ENCODE measurements around the gene LRRC3C.
A peak's percentile ranks its signal among the peaks of the same experiment; 100 is the strongest.

LRRC3C gene

DNA sequence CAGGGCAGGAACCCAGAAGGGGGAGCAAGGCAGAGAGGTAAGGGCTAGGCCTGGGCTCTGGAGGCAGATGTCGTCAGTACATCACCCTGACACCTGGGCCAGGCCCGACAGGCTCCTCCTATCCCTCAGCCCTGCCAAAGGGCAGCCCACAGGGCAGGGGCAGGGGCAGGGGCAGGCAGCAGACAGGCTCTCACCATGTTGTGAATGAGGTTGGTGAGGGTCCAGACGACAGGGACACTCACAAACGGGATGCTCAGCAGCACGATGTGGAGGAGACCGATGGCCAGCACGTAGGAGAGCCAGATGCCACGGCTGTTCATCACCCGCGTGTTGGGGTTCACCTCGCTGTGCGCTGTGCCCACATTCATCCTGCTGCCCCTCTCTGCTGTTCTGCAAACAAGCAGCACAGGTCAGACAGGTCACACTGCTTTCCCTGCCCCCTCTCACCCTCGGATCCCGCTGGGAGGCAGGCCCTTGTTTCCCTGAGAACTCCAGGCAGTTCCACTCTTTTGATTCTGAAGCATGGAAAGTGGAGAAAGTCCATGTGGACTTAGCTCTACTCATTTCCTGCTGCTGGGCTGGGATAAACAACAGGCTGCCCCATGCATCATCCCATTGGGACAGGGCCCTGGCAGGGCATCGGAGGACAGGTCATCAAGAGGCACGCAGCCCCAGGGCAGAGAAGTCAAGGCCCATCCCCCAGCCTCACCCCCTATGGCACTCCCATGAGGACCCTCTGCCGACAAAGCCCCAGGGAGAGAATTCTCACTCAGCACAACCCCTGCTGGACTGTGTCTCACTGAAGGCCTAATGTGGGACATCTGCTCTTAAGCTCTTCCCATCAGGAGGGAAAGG, 3.5 kb upstream of the LRRC3C start:
- no peak for DNase-seq (ENCODE audit: low read depth in 4 of 4, low spot score in 1 of 4)

DNA sequence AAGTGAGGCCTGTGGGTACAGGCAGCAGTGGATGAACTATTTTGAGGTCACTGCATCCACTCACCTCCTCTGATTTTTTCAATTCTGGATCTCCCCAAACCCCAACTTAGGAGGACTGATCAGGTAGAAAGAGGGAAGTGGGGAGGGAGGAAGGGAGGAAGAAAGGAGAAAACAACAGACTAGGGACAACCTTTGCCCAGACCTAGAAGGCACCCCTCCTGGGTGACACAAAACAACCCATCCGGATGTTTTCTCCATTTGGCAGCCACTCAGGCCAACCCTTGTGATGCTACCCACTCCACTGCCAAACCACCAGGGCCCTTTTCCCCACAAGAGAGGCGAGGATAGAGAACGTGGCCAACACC, 2.9 kb upstream of the LRRC3C start:
- no peak for DNase-seq (ENCODE audit: low read depth in 4 of 4, low spot score in 1 of 4)

DNA sequence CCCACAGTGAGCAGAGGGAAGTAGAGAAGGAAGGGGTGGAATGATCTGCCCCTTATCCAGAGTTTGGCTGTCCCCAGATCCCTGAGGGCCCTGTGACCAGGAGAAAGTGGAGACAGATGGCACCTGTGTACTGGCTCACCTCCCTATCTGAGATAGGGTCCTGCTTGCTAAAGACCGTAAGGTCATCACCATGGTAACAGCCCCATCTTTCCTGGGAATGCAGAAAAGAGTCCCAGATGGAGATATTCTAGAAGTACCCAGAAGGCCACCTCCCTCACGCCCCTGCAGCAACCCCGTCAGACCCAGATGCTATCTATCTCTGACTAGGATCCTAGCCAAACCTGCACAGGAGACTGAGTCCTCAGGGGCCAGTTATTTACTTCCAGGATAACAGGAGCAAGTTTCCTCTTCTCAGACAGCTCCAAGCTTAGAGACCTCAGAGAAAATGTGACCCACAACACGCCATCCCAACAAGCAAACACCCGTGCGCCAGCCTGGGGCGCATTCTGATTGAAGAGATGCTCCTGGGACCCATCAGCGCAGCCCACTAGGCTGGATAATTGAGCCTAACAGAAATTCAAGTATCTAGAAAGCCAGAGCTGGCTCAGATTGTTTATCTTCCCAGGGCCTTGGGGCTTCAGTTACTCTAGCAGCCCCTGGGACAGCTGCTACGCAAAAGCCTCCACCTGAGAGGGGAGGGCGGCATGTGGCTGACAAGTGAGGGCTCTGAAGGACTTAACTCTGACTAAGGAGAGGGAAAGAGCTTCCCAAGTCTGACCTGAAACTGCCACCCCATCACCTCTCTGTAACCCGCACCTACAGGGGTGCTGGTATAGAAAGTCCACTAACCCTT, 2.0 kb upstream of the LRRC3C start:
- no peak for DNase-seq (ENCODE audit: low read depth in 4 of 4, low spot score in 1 of 4)

DNA sequence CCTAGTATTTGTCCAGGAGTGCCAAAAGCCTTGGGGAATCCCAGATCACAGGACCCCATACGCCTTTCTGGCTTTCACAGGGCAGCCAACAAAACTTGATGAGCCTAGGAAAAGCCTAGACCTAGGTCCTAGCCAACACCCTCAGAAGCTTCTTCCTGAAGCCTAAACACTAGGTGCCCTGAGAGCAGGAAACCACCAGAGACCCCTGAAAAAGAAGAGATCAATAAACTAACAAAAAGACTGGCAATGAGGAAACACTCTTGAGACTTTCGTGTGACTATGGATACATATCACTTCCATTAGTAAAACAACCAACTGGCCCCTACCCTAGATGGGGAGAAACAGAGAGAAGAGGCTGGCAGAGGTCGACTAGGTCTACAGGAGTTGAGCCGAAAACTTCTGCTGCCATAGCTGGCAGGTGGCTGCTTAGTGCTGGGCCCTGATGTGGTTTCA, 1.4 kb upstream of the LRRC3C start:
- DNase-seq (ENCODE audit: low read depth in 4 of 4, low spot score in 1 of 4), result no peak

DNA sequence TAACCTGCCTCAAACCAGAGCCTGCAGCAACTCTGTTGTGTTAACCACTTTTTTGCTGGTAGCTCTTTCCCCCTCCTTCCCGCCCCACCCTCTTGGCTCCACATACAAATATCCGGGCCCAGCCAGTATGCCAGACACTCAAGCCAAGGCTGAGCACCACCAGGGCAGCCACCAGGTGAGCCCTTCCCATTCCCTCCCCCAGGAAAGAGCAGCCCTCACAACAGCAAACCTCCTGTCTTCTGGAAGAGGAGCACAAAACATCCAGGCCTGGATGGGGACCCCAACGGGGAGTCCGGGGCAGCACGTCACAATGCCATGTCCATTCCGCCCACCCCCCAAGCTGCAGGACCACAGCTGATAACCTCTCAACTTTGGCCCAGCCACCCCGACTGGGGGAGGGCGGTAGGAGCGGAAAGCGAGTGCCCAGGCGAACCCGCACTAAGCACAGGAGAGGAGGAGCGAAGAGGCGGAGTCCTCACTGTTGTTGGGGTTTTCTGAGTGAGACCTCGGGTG, 888 bp upstream of the LRRC3C start:
- DNase-seq (ENCODE audit: low read depth in 4 of 4, low spot score in 1 of 4), result peak in 2 of 4 experiments; percentile 32 to 33

DNA sequence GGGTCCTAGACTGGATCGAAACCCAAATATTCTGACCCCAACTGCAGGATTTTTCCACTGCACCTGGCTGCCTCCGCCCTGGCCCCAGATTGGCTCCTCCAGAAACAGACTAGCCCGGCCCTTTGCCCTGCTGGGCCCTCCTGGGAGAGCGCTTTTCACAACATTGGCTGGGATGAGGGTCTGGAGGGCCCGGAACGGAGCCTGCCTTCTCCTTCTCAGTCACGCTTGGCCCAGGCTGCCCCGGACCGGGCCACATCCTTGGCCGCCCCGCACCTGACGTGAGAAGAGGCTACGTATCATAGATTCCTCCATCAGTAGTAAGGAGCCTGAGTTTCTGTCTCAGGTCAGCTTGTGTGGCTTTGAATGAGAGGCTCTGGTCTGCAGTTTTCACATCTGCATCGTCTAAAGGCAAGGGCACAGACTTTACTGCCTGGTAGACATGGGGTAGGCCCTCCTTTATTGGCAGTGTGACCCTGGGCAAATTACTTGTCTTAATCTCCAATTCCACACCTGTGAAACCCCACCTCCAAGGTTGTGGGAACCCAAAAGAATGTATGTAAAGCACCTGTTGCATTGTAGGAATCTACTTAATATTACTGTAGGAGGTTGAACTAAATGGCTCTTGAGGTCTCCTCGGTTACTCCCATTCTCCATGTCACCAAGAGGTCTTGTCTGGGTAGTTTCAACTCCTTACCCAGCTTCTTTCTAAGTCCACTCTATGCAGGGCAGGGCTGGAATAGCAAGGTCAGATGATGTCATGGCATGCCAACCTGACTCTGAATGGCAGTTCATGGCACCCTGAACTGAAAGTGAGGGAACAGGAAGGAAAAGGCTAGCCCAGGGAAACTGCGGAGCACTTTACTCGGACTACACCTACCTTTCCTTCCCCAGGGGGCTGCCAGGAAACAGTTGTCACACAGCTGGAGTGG, 661 bp downstream of the LRRC3C start:
- DNase-seq (ENCODE audit: low read depth in 4 of 4, low spot score in 1 of 4), result no peak

DNA sequence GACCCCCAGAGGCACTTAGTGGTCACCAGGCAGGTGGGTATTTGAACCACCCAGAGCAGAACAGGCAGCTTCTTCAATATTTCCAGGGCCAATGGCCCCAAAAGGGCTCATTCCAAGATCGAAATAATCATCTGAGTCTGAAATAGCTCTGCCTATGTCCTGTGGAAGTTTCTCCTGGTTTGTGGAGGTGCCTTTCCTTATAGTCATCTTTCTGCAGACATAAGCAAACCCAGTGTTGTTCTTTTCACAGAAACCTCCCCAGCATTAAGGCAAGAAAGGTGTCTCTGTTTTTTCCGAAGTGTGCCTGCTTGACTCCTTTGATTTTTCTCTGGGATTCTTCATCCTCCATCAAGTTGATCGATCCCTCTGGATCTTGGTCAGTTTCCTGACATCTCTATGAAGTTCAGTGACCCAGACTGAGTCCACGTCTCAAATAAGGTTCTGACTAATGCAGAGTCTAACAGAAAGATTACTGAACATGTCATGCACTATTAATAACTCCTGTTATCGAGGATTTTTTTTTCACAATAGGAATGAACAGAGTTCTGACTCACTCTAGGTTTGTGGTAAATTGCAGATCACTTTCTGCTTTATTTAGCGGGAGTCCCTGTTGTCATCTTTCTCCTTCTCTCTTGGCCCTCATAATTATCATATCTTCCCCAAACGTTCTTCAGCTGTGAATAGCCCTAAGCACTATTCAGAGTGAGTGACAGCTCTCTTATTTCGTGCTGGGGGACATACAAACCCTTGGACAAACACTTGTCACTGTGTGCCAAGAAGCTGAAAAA, 1.5 kb downstream of the LRRC3C start:
- no peak for DNase-seq (ENCODE audit: low read depth in 4 of 4, low spot score in 1 of 4)

DNA sequence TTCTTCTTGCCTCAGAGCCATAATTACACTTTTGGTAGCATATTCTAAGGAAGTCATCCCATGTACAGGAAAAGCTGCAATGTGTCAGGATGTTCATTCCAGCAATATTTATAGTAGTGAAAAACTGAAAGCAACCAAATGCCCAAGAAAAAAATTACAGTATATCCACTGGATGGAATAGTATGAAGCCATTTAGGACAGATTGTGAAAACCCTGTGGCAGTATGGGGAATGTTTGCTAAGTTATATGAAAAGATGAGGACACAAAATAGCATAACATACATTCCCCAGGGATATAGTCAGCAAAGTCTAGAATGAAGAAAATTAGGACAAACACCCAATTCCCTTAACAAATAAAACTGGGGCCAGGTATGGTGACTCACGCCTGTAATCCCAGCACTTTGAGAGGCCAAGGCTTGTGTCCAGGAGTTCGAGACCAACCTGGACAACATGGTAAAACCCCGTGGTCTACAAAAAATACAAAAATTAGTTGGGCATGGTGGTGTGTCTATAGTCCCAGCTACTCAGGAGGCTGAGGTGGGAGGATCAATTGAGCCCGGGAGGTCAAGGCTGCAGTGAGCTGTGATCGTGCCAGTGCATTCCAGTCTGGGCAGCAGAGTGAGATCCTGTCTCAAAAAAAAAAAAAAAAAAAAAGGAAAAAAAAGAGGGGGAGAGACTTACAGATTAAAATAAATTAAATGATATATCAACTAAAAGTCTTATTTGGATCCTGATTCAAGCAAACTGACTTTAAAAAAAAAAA, 2.3 kb downstream of the LRRC3C start:
- no peak for DNase-seq (ENCODE audit: low read depth in 4 of 4, low spot score in 1 of 4)

DNA sequence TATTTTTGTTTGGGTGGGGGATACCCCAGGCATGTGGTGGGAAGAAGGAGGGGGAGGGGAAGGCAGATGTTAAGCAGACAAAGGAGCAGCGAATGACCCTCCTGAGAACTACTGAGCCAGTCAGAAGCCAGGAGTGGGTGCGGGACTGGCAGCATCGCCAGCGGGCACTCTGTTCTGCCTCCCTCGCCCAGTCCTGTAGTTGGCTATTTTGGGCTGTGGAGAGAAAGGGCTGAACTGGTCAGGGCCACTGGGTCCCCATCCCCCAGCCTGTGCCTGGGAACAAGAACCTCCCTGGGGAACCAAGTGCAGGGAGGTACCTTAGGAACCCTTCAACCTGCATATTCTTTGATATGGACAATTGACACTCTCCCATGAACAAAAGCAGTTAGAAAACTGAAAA, 6.4 kb downstream of the LRRC3C start:
- DNase-seq (ENCODE audit: low read depth in 4 of 4, low spot score in 1 of 4), result no peak

DNA sequence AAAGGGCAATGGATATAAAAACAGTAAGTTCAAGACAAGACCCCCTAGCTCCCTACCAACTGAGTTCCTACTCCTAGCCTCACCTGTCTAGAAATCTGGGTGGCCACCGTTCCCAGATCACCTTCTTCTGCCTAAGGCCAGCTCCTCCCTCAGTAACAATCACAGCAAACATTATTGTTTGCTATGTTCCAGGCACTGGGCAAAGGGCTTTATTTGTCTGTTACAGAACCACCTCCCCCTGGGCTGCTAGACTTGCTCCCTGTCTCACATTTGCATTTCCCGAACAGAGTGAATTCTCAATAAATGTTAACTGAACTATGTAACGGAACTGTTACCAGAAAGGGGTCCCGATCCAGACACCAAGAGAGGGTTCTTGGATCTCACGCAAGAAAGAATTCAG, 6.8 kb downstream of the LRRC3C start:
- no peak for DNase-seq (ENCODE audit: low read depth in 4 of 4, low spot score in 1 of 4)

DNA sequence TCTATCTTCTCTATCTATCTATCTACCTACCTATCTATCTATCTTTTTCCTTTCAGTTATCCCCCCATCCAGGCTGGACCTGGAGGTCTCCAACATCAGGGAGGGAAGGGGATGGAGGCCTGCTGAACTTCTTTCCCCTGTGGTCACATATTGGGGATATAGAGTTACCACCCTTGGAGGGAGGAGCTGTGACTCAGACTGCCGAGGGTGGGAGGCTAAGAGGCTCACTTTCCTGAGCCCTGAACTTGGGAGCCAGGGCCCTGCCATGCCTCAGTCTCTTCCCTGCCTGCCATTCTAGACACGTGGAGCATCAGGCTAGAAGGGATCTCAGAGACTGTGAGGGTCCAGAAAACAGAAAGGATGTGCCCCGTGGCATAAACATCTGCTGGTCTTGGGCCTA, 8.4 kb downstream of the LRRC3C start:
- no peak for DNase-seq (ENCODE audit: low read depth in 4 of 4, low spot score in 1 of 4)

DNA sequence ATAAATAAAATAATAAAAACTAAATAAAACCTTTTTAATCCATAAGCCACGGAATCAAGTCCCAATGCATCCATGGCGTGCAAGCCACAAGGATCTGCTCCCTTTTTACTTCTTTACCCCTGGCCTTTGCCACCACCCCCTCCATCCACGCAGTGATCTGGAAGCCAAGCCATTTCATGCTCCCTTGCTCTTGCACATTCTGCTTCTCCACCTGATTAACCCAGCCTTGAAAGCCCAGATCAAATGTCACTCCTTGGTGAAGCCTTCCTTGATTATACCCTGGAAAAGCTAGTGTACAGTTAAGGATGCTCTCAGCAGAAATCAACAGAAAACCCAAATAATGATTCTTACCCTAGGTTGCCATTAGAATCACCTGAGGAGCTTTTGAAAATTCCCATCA, 9.9 kb downstream of the LRRC3C start:
- DNase-seq (ENCODE audit: low read depth in 4 of 4, low spot score in 1 of 4), result no peak

DNA sequence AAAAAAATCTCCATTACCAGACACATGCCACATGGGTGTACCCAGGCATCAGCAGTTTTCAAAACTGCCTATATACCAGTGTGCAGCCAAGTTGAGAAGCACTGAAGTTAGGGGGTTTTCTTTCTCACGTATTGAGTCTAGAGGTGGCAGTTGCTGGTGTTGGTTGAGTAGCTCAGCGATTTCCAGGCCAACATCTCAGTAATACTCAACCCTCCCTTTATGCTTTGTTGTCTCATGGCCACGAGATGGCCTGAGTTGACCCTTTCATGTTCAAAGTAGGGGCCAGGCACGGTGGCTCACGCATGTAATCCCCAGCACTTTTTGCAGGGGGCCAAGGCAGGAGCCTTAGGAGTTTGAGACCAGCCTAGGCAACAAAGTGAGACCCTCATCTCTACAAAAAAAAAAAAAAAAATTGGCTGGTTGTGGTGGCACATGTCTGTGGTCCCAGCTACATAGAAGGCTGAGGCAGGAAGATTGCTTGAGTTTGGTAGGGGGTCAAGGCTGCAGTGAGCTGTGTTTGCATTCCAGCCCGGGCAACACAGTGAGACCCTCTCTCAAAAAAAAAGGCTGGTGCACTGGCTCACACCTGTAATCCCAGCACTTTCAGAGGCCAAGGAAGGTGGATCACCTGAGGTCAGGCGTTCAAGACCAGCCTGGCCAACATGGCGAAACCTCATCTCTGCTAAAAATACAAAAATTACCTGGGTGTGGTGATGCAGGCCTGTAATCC, 10.8 kb downstream of the LRRC3C start:
- DNase-seq (ENCODE audit: low read depth in 4 of 4, low spot score in 1 of 4), result no peak

DNA sequence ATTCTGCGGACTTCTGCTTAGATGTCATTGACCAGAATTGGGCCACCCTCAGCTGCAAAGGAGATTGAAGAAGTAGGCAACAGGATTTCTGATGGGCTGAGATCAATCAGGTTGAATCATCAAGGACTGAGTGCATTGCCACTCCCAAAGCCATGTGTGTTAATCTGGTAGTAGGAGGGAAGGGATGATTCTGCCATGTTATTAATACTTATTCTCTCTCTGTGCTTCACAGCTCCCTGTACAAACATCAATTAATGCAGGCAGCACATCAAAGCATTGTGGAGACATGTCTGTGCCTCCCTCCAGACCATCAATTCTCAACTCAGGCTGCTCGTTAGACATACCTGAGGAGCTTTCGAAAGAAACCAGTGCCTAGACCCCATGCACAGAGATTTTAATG, 11.6 kb downstream of the LRRC3C start:
- DNase-seq (ENCODE audit: low read depth in 4 of 4, low spot score in 1 of 4), result no peak

DNA sequence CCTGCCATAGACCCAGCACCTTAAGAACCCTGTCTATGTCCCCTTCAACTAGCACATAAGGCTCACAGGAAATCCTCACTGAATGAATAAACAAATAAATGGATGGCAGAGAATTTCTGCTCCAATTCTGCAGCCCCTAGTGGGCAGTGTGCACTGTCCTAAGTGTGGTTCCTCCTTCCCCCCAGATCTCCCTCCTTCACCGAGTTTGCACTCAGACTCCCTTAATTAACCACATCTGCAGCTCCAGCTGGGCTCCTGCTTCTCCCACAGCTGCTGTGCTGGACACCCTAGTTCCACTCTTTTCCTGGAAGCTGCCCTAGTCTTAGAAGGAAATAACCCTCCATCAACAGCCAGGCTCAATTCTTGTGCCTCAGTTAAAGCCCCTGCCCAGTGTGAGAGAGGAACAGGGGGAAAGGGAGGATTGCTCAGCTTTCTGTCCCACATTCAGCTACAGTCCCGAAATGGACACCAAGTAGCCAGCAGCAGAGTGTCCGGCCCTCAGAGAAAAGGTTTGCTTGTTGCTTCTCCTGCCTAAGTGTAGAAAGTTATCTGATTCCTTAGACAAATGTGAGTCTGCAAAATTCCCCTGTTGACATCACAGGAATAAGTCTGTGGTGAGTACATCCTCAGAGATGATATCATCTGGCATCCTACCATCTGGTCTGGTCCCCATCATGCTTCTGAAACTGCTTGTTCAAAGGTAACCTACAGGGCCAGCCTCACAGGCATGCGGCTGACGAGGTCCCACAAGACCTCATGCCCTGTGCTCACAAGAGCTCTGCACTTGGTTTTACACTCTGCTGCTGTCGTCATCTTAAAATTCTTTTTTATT, 12.3 kb downstream of the LRRC3C start:
- DNase-seq (ENCODE audit: low read depth in 4 of 4, low spot score in 1 of 4), result peak in 1 of 4 experiments; percentile 36

DNA sequence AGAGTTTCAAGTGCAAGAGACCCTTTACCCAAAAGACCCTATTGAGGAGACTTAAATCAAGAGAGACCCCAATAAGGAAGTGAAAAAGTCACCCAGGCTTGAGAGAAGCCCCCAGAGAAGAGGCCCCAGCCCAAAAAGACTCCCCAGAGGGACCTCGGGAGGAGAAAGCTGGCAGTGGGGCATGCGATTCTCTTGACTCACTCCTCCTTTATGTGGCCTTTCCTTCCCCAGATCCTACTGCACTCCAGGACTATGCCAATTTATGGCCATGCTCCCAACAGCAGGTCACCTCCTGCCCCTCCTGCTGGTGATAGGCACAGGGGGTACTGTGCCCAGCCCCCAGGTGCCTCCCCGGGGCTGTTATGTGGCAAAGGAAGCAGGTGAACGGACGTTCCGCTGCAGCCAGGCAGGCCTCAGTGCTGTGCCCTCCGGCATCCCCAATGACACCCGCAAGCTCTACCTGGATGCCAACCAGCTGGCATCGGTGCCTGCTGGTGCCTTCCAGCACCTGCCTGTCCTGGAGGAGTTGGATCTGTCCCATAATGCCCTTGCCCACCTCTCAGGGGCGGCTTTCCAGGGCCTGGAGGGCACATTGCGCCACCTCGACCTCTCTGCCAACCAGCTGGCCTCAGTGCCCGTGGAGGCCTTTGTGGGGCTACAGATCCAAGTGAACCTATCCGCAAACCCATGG, 16.3 kb downstream of the LRRC3C start:
- no peak for DNase-seq (ENCODE audit: low read depth in 4 of 4, low spot score in 1 of 4)

DNA sequence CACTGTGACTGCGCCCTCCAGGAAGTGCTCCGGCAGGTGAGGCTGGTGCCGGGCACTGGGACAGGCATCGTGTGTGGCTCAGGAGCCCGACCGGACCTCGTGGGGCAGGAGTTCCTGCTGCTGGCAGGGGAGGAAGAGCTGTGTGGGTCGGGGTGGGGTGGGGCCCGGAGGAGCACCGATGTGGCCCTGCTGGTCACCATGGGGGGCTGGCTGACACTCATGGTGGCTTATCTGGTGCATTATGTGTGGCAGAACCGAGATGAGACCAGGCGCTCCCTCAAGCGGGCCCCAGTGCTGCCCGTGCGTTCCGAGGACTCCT, 16.8 kb downstream of the LRRC3C start:
- DNase-seq (ENCODE audit: low read depth in 4 of 4, low spot score in 1 of 4), result no peak
